ENCODE measurements around the gene DHX29.
A peak's percentile ranks its signal among the peaks of the same experiment; 100 is the strongest.

The DHX29 gene

GRCh38 chr5:55307383-55308253, at the start of gene DHX29, which contains the start of gene MTREX:
TSS of gene DHX29 (minus strand) at chr5:55307694. CDS start at chr5:55307573, 121 bp downstream.
TSS of gene MTREX (plus strand) at chr5:55307989. CDS start at chr5:55308014, 25 bp downstream.
- Mint-ChIP-seq H3K27ac (no peak within 1 kb of the TSS), H3K4me1 (peaks cover 18 to 35% of the 10 kb centered on the region in 2 donors), H3K27me3 (no peaks in the 10 kb centered on the region), H3K36me3 (peaks cover 8 to 16% of the 10 kb centered on the region in 2 donors), H3K4me3 (no peak within 1 kb of the TSS), H3K9me3 (peaks cover 3% of the 10 kb centered on the region in 2 donors)
- DNase-seq, result peak; percentile 89
- ATAC-seq (replicated peaks), result peak; percentile 92 to 93

DNA sequence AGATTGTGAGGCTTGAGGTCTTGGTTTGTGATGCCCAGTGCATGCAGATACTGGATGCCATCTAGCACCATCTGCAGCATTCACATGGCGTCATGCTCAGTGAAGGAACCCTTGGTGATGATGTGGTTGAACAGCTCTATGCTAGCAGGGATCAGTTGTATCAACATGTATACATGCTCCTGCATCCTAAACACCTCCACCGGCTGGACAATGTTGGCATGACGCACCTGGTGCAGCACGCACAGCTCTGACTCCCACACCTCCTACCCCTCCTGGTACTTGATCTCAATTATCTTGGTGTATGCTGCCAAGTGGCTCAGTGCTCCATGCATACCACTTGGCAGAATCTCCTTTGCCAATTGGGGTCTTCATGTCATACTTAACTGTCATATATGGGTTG, 49.4 kb upstream of the DHX29 start:
- Mint-ChIP-seq H3K4me3 (no peak overlapping the region), H3K27ac (peak overlapping the region; percentile 71), H3K4me1 (no peaks in the 10 kb centered on the region), H3K9me3 (no peaks in the 10 kb centered on the region), H3K27me3 (no peaks in the 10 kb centered on the region), H3K36me3 (peaks cover 53 to 69% of the 10 kb centered on the region in 2 donors)
- no peak for ATAC-seq (replicated peaks)
- no peak for DNase-seq

DNA sequence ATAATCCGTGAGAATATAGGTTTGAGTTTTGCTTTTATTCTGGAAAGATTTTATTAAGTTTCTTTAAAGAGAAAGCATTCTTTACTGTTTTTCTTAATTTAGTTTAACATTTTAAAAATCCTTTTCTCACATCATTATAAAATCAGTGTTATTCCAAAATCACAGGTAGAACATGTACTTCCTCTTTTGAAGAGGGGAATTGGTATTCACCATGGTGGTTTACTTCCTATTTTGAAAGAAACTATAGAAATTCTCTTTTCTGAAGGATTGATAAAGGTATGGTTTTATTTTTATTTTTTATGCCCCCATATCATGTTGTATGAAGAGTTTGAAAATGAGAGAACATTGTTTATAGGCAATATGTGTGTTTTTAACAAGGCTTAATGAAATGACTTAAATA, 43.3 kb upstream of the DHX29 start:
- H3K36me3 Mint-ChIP-seq, result peaks cover 38 to 57% of the 10 kb centered on the region in 2 donors
- peaks cover 4 to 9% of the 10 kb centered on the region in 2 donors for H3K4me1 Mint-ChIP-seq
- H3K27me3 Mint-ChIP-seq, result no peaks in the 10 kb centered on the region
- no peak overlapping the region for H3K4me3 Mint-ChIP-seq
- no peaks in the 10 kb centered on the region for H3K9me3 Mint-ChIP-seq
- ATAC-seq (replicated peaks) (no peak), DNase-seq (no peak)
- H3K27ac Mint-ChIP-seq, result no peak overlapping the region

DNA sequence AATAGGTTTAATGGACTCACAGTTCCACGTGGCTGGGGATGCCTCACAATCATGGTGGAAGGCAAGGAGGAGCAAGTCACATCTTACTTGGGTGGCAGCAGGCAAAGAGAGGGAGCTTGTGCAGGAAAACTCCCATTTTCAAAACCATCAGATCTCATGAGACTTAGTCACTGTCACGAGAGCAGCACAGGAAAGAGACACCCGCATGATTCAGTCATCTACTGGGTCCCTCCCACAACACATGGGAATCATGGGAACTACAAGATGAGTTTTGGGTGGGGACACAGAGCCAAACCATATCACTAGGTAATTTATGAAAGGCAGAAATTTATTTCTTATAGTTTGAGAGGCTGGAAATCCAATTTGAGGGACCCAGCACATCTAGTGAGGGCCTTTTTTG, 40.3 kb upstream of the DHX29 start:
- Mint-ChIP-seq H3K27ac (peak overlapping the region; percentile 67), H3K4me1 (peaks cover 4 to 18% of the 10 kb centered on the region in 2 donors), H3K27me3 (no peaks in the 10 kb centered on the region), H3K36me3 (peaks cover 23 to 52% of the 10 kb centered on the region in 2 donors), H3K9me3 (no peaks in the 10 kb centered on the region), H3K4me3 (no peak overlapping the region)
- no peak for ATAC-seq (replicated peaks)
- no peak for DNase-seq

DNA sequence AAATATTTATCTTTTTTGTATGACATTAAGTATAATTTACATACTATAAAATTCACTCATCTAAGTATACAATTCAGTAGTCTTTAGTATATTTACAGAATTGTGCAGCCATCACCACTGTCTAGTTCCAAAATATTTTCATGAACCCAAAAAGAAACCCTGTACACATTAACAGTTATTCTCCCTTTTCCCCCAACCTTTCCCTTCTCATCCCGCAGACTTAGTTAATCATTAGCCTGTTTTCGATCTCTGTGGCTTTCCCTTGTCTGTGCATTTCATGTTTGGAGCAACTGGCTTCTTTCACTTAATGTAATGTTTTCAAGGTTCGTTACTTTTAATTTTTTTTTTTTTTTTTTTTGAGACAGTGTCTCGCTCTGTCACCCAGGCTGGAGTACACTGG, 37.8 kb upstream of the DHX29 start:
- H3K9me3 Mint-ChIP-seq, result no peaks in the 10 kb centered on the region
- ATAC-seq (replicated peaks) (no peak), DNase-seq (no peak)
- H3K27ac Mint-ChIP-seq, result no peak overlapping the region
- peaks cover 22 to 42% of the 10 kb centered on the region in 2 donors for H3K36me3 Mint-ChIP-seq
- peaks cover 4 to 15% of the 10 kb centered on the region in 2 donors for H3K4me1 Mint-ChIP-seq
- H3K27me3 Mint-ChIP-seq, result no peaks in the 10 kb centered on the region
- no peak overlapping the region for H3K4me3 Mint-ChIP-seq

DNA sequence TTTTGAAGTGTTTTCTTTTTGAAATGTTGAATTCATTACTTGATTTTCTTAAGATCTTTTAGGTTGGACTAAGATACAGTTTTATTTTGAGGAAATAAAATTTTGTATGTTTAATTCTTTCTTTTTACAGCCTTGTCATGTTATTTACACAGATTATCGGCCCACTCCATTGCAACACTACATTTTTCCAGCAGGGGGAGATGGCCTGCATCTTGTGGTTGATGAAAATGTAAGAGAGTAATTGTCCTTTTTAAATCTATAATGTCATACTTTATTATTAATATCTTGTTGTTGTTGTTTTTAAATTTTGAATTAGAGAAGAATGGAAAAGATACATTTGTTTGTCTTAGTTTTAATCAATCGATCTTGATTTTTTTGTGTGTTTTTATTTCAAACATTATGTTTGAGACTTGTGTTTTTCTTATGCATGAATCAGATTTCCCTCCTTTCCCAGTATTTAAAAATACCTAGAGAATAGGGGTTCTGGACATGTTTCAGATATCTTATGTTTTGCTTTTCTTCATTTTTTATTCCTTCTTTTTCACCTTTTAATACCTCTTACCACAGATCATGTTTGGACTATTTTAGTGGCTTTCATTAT, 37.0 kb upstream of the DHX29 start:
- Mint-ChIP-seq H3K9me3 (no peaks in the 10 kb centered on the region), H3K36me3 (peaks cover 22 to 35% of the 10 kb centered on the region in 2 donors), H3K4me3 (no peak overlapping the region), H3K4me1 (peaks cover 3 to 9% of the 10 kb centered on the region in 2 donors), H3K27ac (peak overlapping the region; percentile 73), H3K27me3 (no peaks in the 10 kb centered on the region)
- DNase-seq, result no peak
- no peak for ATAC-seq (replicated peaks)

DNA sequence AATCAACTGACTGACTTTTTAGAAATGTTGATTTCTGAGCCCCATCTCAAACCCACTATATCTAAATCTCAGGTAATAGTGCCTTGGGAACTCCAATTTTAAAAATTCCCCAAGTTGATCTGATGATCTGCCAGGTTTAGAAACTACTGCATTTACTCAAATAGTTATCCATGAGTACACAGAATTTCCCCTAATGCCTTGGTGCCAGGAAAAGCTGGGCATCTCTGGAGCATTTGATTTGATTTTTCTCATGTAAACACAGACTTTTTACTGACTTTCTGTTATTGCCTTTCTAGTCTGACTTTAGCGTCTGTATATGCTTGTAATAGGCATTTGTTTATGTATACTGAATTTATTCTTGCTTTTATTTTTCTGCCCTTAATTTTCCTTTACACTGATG, 36.1 kb upstream of the DHX29 start:
- DNase-seq, result no peak
- no peaks in the 10 kb centered on the region for H3K27me3 Mint-ChIP-seq
- no peaks in the 10 kb centered on the region for H3K9me3 Mint-ChIP-seq
- peaks cover 7 to 17% of the 10 kb centered on the region in 2 donors for H3K4me1 Mint-ChIP-seq
- ATAC-seq (replicated peaks), result no peak
- no peak overlapping the region for H3K4me3 Mint-ChIP-seq
- no peak overlapping the region for H3K27ac Mint-ChIP-seq
- peaks cover 25 to 36% of the 10 kb centered on the region in 2 donors for H3K36me3 Mint-ChIP-seq

DNA sequence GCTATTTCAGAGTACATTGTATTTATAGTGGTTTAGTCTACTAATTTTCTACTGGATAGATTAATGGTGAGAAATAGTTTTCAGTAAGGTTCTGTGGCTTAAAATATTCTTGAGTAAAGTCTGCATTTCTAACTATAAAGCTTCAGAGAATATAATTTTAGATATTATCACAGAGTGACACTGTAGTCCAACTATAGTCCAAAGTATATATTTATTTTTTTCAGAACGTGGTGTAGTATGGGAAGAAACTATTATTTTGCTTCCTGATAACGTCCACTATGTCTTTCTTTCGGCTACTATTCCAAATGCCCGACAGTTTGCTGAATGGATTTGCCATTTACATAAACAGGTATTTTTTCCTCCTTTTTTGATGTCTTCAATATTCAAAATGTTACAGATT, 35.6 kb upstream of the DHX29 start:
- DNase-seq, result no peak
- peaks cover 28 to 40% of the 10 kb centered on the region in 2 donors for H3K36me3 Mint-ChIP-seq
- H3K4me3 Mint-ChIP-seq, result no peak overlapping the region
- ATAC-seq (replicated peaks), result no peak
- no peak overlapping the region for H3K27ac Mint-ChIP-seq
- no peaks in the 10 kb centered on the region for H3K9me3 Mint-ChIP-seq
- H3K27me3 Mint-ChIP-seq, result no peaks in the 10 kb centered on the region
- H3K4me1 Mint-ChIP-seq, result peaks cover 10 to 22% of the 10 kb centered on the region in 2 donors

DNA sequence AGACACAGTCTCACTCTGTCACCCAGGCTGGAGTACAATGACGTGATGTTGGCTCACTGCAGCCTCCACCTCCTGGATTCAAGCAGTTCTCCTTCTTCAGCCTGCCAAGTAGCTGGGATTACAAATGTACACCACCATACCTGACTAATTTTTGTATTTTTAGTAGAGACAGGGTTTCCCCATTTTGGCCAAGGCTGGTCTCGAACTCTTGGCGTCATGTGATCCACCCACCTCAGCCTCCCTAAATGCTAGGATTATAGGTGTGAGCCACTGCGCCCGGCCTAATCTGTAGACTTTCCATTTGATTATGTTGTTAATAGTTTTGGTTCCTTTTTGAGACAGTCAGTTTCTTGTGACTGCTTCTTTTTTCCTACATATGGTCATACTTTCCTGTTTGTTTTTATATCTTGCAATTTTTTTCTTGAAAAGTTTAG, 31.3 kb upstream of the DHX29 start:
- Mint-ChIP-seq H3K27me3 (no peaks in the 10 kb centered on the region), H3K9me3 (no peaks in the 10 kb centered on the region), H3K36me3 (peaks cover 16 to 31% of the 10 kb centered on the region in 2 donors), H3K4me1 (peaks cover 16 to 29% of the 10 kb centered on the region in 2 donors), H3K27ac (peak overlapping the region; percentile 70), H3K4me3 (peak overlapping the region; percentile 37 to 58)
- DNase-seq (peak; percentile 71), ATAC-seq (replicated peaks) (peak; percentile 96 to 97)

DNA sequence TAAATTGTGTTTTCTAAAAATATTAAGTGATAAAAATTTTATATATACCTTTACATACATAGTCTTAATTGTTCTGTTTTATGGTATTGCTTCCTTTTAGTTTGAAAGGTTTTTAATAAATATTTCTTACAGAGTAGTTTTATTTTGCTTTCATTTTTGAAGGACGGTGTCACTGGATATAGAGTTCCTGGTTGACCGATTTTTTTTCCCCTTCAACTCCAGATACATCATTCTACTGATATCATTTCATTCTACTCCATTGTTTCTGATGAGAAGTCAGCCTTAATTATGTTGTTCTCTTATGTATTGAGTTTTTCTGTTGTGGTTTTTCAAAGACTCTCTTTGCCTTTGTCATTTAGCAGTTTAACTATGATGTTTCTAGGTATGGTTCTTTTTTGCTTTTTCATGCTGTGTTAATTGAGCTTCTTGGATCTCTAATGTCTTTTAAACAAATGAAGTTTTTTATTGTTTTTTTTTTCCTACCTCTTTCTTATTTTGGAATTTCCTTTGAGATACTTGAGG, 30.7 kb upstream of the DHX29 start:
- no peak for DNase-seq
- Mint-ChIP-seq H3K4me1 (peaks cover 16 to 26% of the 10 kb centered on the region in 2 donors), H3K36me3 (peaks cover 15 to 29% of the 10 kb centered on the region in 2 donors), H3K9me3 (no peaks in the 10 kb centered on the region), H3K27me3 (no peaks in the 10 kb centered on the region), H3K27ac (peak overlapping the region; percentile 42), H3K4me3 (peak overlapping the region in 1 of 2 donors; percentile 39)
- no peak for ATAC-seq (replicated peaks)

DNA sequence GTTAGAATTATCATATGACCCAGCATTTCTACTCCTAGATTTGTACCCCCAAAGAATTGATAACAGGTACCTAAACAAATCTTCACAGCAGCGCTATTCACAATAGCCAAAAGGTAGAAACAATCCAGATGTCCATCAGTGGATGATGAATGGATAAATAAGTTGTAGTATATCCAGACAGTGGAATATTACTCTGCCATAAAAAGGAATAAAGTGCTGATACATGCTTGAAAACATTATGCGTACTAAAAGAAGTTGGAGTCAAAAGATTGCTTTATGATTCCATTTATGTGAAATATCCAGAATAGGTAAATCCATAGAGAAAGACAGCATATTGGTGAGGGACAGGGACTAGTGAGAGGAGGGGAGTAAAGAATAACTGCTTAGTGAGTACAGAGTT, 26.3 kb upstream of the DHX29 start:
- no peaks in the 10 kb centered on the region for H3K27me3 Mint-ChIP-seq
- ATAC-seq (replicated peaks), result no peak
- H3K4me3 Mint-ChIP-seq, result peak overlapping the region in 1 of 2 donors; percentile 37
- no peak for DNase-seq
- peaks cover 44 to 59% of the 10 kb centered on the region in 2 donors for H3K36me3 Mint-ChIP-seq
- peaks cover 16 to 34% of the 10 kb centered on the region in 2 donors for H3K4me1 Mint-ChIP-seq
- H3K9me3 Mint-ChIP-seq, result no peaks in the 10 kb centered on the region
- H3K27ac Mint-ChIP-seq, result no peak overlapping the region

- Mint-ChIP-seq H3K27ac (no peak overlapping the region), H3K4me1 (peaks cover 12 to 26% of the 10 kb centered on the region in 2 donors), H3K4me3 (no peak overlapping the region), H3K27me3 (no peaks in the 10 kb centered on the region), H3K36me3 (peaks cover 40 to 55% of the 10 kb centered on the region in 2 donors), H3K9me3 (no peaks in the 10 kb centered on the region)
- DNase-seq (no peak), ATAC-seq (replicated peaks) (no peak)
Measured at GRCh38 chr5:55333017-55333416, 25.5 kb upstream of the DHX29 start.

DNA sequence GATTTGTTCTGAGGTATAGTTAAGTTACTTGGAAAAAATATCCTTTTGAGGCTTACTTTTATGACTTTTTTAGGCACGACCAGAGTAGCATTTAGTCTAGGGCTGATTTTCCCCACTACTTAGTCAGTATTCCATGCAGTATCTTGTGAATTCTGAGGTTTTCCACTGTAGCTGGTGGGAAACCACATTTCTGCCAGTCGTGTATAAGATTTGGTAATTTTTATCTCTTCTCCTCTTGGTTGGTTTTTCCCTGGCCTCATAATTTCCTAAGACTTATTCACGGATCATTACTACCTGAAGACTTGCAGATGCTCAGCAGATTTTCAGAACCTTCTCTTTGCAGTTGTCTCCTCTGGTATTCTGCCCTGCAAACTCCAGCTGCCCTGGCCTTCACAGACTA, 23.8 kb upstream of the DHX29 start:
- Mint-ChIP-seq H3K27me3 (no peaks in the 10 kb centered on the region), H3K4me3 (no peak overlapping the region), H3K27ac (no peak overlapping the region), H3K36me3 (peaks cover 43 to 61% of the 10 kb centered on the region in 2 donors), H3K9me3 (no peaks in the 10 kb centered on the region), H3K4me1 (peaks cover 8 to 19% of the 10 kb centered on the region in 2 donors)
- no peak for ATAC-seq (replicated peaks)
- DNase-seq, result no peak

DNA sequence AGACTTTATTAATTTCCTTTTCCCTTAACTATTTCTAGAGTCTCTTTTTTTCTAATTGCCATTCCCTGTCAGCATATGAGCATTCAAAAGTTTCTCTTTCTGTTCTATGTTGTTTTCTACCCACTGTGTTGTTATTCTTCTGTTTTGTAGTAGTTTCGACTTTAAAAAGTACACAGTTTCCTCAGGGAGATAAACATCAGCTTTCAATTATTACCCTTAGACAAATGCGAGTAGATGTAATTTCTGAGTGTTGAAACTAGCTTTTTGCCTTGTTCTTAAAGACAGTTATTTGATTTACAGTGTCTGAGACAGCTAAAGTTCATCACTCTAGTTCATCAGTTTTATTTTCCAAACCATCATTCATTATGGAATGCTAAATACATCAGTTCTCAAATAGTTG, 19.8 kb upstream of the DHX29 start:
- ATAC-seq (replicated peaks) (no peak), DNase-seq (no peak)
- peaks cover 33 to 47% of the 10 kb centered on the region in 2 donors for H3K36me3 Mint-ChIP-seq
- no peaks in the 10 kb centered on the region for H3K9me3 Mint-ChIP-seq
- peaks cover 5 to 13% of the 10 kb centered on the region in 2 donors for H3K4me1 Mint-ChIP-seq
- H3K27ac Mint-ChIP-seq, result no peak overlapping the region
- H3K27me3 Mint-ChIP-seq, result no peaks in the 10 kb centered on the region
- no peak overlapping the region for H3K4me3 Mint-ChIP-seq

Measured in stimulated activated naive B cell treated with anti-CD40 and anti-IgM and Interleukin-4, amounts not matched to agents 10 μg/mL and 1 μg/mL and 100 μg/mL, for 72 hours (primary cell).